HG02852 (cell line): ENCODE results near the gene HGS.
A peak's percentile ranks its signal among the peaks of the same experiment; 100 is the strongest.

Source experiments
- ATAC-seq: cut with Tn5 transposase; IDR thresholded peaks from one replicate; pipeline ENCODE4 v1.9.1; 2021; ENCODE audit warnings: mild to moderate bottlenecking, moderate library complexity; ENCODE audit not compliant: unreplicated experiment

The HGS gene

GRCh38 chr17:81702934-81703746 lies 19.3 kb downstream of the HGS start, which contains the start of gene MRPL12:
TSS of gene MRPL12 (plus strand) at chr17:81703367. CDS start at chr17:81703502, 135 bp downstream.
- ATAC-seq: peak; percentile 73

- ATAC-seq: no peak
Observed at GRCh38 chr17:81703747-81704654, 20.2 kb downstream of the HGS start.

- ATAC-seq: no peak
Observed at GRCh38 chr17:81705518-81706231, 21.9 kb downstream of the HGS start.

GRCh38 chr17:81706232-81706611 lies 22.4 kb downstream of the HGS start:
- no peak for ATAC-seq

GRCh38 chr17:81706757-81707624 lies 23.2 kb downstream of the HGS start:
- ATAC-seq: no peak

- no peak for ATAC-seq
Observed at GRCh38 chr17:81707725-81708646, 24.2 kb downstream of the HGS start.

- ATAC-seq: no peak
Observed at GRCh38 chr17:81708739-81709185, 25.0 kb downstream of the HGS start.

GRCh38 chr17:81710514-81711308 lies 26.9 kb downstream of the HGS start:
- no peak for ATAC-seq

- ATAC-seq: peak; percentile 65
Observed at GRCh38 chr17:81711814-81712467, 28.1 kb downstream of the HGS start, which contains the start of gene SLC25A10. TSS of gene SLC25A10 (plus strand) at chr17:81712284. CDS start at chr17:81712427, 143 bp downstream.

- no peak for ATAC-seq
Observed at GRCh38 chr17:81712468-81713003, 28.7 kb downstream of the HGS start.

- no peak for ATAC-seq
Observed at GRCh38 chr17:81713004-81713555, 29.3 kb downstream of the HGS start.

GRCh38 chr17:81713556-81714411 lies 30.0 kb downstream of the HGS start:
- no peak for ATAC-seq

- no peak for ATAC-seq
Observed at GRCh38 chr17:81714412-81715106, 30.7 kb downstream of the HGS start.

GRCh38 chr17:81715107-81715871 lies 31.5 kb downstream of the HGS start:
- no peak for ATAC-seq
